HG03442 (cell line): ENCODE data around the gene PCDH15.

Experiments used
- ATAC-seq: cut with Tn5 transposase; IDR thresholded peaks from one replicate; pipeline ENCODE4 v1.9.1; 2021; ENCODE audit warnings: mild to moderate bottlenecking, moderate library complexity; ENCODE audit not compliant: unreplicated experiment

Gene PCDH15

DNA sequence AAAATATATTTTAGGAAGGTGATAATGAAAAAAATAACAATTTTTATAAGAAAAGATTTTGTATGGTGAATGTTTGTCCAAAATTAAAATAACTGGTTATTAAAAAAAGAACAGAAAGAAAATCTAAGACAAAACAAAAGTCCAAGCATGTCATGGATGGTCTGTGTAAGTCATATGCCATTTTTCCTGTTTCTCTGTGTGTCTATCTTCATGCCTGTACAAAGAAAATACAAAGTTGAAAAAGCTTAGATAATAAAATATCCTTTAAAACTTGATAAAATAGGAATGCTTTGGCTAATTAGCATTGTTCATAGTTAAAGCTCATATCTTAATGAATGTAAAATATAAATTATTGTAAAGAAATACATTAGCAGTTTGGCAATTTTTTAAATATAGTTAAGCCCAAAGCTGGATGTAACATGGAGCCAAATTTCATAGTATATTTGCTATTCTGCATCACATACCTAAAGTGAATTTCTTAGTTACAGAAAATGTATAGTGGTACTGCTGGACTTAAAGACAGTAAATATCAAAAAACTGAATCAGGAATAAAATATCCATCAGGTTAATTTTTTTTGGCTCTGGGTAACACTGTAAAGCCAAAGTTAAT is 661.1 kb downstream of the PCDH15 start:
- ATAC-seq, result no peak

DNA sequence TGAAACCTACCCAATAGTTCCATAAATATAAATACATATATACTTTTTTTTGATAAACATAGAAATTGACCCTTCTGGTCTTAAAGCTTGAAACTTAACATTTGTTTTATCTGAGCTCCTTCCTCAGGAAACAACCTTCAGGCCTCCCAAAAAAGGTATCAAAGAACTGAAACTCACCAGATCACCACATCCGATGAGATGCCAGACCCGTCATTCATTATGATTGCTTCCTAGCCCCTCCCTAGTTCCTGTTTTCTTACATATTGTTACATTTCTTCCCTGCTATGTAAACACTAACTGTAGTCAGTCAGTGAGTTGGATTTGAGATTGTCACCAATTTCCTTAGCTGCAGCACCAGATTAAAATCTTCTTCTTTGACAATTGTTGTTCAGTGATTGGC is 663.6 kb downstream of the PCDH15 start:
- no peak for ATAC-seq

DNA sequence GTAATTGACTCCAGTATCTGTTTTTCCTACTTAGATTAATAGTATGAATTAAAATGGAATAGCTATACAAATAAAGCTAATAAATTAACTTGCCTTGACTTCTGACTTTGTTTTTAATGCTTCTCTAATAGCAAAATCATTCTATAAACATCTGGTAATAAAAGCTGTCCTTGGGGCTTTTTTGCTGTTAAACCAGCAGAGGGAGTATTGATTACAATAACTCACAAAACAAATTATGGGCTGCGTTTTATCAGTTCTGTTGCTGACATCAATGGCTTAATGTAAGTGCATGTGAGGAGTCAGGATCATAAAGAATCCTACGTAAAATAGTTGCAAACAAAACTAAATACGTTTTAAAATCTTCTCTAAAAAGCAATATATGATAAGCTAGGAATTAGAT is 667.8 kb downstream of the PCDH15 start:
- no peak for ATAC-seq

DNA sequence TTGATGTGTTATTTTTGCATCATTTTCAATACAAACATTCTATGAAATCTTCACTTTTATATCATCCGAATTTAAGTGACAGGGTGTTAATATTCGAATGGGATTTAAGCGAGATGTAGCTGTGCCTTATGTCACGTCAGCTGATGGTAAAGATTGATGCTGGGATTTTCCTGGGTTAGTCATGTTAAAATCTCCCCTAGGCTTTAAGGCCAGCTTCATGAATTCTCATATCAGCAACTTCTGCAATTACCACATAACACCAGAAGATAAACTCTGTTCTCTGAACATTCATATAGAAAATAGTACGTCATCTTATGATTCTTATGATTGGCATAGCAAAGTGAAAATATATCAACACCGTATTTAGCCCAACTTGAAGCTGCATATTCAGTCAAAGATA is 669.2 kb downstream of the PCDH15 start:
- ATAC-seq, result no peak

DNA sequence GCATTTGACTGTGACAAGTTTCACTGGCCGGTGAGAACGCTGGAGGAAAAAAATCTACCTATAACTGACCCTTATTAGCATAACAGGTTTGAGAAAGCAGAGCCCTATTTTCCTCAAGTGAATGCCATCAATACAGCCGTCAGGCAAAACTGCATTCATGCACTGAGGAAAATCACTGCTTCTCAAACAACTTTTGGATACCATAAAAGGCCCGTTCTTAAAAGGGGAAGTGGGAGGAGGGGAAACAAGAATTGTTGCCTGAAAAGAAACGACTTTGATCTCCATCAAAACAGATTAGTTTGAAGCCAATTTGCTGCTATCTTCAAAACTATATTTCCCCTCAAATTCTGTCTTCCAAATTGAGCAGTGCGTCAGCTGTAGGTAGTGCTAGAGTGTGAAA is 670.6 kb downstream of the PCDH15 start:
- no peak for ATAC-seq

DNA sequence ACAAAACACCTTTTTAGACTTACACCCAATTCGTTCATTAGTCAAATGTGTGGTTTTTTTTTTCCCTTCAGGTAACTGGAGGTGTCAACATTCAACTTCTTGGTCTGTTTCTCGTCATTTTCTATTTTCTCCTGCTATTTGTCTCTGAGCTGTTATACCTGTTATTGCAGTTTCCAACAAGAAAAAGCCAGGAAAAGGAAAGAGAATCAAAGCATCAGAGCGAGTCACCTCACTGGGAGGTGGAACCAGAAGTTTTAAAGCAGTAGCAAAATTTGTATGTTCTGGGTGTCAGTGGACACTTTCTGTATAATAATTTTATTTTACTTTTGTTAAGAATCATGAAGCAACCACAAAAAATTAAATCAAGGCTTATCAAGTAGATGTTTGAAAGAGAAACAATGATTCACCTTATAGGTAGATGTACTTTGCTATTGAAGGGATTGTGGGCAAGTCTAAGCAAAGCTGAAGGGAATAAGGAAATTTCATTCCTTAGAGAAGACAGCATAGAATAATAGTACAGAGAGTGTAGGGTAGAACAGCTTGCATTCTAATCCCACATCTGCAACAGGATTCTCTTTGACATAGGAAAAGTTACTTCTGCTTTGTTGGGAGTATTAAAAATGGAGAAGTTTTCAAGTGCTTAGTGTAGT is 675.8 kb downstream of the PCDH15 start:
- ATAC-seq, result no peak

DNA sequence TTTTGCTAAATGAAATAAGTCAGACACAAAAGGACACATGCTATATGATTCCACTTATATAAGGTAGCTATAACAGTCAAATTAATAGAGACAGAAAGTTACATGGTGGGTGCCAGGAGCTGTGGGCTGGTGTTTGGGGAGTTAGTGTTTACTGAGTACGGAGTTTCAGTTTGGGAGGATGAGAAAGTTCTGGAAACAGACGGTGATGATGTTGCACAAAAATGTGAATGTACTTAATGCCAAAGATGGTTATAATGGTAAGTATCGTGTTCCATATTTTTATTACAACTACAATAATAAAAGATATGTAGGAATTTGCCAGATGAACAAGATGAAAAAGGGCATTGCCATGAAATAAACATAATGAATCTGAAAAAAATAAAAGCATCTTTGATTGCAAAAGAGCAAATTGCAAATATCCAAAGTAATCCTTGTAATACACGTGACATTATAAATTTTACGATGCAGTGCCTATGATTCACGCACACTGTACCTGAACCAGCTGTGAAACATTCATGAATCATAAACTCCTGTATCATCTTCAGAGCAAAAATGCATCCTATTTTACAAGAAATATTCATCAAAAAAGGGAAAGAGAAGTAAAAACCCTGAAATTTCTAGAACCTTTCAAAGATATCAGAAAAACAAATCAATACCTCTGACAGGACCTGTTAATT is 676.7 kb downstream of the PCDH15 start:
- ATAC-seq, result no peak

DNA sequence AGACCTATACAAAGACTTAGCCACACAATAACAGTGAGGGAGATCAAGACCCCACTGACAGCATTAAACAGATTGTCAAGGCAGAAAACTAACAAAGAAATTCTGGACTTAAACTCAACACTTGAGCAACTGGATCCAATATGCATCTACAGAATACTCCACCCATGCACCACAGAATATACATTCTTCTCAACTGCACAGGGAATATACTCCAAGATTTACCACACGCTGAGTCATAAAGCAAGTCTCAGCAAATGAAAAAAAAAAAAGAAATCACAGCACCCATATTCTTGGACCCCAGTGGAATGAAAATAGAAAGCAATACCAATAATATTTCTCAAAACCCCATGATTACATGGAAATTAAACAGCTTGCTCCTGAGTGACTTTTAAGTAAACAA is 680.2 kb downstream of the PCDH15 start:
- no peak for ATAC-seq

DNA sequence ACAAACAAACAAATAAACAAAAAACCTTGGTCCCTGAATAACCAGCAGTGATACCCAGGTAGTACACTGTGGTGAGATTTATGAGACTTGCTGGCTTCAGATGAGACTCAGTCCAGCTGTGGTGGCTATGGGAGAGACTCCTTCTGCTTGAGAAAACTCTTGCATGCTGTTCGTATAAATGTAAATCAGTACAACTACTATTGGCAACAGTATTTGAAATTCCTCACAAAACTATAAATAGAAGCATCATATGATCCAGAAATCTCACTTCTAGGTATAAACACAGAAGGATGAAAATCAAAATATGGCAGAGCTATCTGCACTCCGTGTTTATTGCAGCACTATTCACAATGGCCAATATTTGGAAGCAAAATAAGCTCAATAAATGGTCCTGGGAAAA is 692.1 kb downstream of the PCDH15 start:
- no peak for ATAC-seq

DNA sequence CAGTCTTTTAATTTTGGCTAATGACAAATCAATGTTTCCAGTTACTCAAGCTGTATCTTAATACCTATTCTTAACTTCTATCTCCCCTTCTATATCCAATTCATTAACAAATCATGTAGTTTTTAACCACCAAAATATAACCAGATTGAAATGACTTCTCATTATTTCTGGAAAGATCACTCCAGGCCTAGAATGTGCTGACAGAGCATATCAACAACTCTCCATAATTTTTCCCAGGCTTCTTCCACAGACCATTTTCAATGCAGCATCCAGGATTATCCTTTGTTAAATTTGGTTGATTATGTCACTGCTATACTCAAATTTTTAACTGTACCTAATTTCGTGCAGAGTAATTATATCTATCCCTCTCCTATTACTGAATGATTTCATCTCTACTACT is 704.1 kb downstream of the PCDH15 start:
- no peak for ATAC-seq

DNA sequence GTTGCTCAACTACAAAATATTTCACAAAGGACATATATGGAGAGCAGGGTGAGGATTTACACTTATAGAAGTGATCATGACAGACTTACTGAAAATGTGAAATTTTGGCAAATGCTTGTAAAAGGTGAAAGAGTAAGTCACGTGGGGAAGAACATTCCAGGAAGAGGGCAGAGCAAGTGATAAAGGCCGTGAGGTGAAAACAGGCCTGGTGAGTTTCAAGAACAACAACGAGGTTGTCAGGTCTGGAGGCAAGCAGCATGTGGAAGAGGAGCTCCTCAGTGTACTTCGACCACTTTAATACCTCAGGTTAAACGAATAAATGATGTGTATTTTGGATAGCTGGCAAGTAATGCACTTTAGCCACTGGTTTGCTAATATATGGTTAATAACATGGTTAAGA is 706.7 kb downstream of the PCDH15 start:
- ATAC-seq, result no peak

DNA sequence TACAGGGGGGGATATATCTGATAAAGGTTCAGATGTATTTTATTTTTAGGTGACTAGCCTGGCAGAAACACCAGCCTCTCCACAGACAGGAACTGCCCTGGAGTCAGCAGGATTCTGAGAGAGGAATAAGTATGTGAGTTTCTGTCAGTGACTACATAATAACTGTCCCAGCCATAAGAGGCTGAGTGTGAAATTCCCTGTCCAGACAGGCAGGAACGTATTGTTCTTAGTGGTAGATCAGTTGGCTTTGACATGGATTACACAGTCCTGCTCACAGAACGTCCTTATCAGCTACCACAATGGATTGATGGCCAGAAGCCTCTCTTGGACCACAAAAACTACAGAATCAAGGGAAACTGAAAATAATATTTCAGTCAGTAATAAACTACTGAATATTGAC is 709.8 kb downstream of the PCDH15 start:
- no peak for ATAC-seq

DNA sequence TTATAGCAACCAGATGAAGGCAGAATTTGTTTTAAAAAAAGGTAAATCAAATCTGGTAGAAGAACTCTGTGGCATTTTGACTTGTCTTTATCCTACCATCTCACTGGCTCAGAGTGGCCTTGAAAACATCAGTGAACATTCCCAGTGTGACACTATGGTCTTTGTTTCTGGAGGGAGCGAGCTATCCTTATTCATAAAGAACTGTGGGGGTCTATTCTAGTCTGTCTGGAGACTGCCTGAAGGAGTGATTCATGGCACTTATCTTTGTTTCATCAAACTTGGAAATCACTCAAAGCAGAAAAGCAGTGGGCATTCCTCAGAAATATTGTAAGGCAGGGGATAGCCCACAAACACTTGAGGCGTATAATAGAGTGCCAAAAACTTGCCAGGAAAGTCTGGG is 719.1 kb downstream of the PCDH15 start:
- no peak for ATAC-seq

DNA sequence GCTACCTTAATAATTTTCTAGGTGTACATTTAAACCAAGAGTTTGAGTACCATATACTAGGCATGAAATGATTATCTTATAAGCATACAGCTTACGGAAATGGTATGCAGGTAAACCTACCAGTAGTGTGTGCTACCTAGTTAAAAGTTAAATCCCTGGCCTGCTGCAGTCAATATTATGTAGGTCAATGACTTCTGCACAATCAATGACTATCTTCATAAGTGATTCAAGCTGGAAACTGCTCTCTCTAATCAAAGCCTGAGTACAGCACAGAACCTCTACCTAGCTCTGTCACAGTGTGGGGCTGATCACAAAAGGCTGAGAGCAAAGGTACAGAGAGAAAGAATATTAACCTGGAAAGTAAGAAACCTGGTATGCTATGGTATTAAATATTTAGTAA is 733.7 kb downstream of the PCDH15 start:
- no peak for ATAC-seq

DNA sequence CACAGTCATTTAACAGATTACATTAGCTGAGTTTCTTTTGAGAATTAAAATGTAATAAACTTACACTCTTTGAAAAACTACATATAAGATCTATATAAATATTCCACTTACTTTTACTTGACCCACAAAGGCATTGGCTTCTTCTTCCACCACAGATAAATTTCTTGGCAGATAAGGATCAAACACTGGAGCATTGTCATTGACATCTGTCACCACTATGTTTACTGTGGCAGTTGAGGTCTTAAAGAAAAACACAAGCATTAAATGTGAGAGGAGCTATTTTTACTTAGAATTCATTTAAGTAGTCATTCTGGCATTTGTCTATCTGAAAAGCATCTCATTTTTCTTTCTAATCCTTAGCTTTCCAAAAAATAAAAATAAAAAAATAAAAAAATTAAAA is 734.4 kb downstream of the PCDH15 start:
- ATAC-seq, result no peak

DNA sequence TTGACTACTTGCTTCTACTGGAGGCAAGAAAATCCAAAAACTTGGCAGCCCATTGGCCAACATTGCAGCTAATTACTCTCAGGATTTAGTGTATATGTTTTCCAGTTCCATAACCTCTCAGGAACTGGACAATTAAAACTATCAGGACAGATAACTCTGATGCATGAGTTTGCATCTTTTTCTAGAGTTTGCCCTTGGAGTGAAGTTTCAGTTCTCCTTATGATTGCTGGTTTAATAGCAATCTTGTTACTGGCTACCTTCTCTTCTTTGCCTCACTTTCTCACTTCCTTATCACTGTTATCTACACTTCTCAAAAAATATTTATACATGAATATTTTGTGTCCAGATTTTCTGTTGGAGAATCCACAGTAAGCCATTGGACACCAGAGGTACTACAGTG is 735.9 kb downstream of the PCDH15 start:
- no peak for ATAC-seq

DNA sequence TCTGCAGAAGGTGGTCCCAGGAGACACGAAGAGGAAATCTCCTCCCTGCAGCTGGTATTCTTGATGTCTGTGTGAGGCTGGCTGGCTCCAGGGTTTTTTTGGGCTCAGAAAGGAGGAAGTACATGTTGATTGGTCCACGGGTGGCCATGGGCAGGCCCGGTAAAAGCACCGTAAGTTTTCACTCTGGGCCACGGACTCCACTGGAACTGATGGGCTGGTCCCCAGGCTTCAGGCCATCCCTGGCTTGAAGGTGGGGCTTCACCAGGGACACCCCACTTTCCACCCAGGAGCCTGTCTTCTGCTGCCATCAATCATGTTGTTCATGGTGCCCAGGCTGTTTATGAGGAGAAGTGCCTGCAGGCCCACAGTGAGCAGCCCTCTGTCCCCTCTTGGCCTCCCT is 736.8 kb downstream of the PCDH15 start:
- ATAC-seq, result no peak

DNA sequence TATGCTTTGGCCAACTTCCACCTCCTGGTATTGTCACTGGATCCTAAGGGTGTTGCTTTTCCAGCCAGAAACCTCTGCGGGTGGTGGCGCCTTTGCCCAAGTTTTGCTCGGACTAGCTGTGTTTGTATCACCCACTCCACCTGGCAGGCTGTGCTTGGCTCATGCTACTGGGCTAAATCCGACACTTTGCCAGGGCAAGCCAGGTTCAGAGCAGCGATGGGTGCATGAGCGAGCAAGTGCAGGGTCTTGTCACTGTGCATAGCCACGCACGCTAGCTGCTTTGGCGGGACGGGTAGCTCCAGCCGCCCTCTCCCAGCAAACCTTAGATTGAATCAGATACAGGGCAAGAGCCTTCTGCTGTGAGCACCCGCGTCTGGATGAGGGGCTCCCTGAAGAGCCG is 737.5 kb downstream of the PCDH15 start:
- no peak for ATAC-seq

DNA sequence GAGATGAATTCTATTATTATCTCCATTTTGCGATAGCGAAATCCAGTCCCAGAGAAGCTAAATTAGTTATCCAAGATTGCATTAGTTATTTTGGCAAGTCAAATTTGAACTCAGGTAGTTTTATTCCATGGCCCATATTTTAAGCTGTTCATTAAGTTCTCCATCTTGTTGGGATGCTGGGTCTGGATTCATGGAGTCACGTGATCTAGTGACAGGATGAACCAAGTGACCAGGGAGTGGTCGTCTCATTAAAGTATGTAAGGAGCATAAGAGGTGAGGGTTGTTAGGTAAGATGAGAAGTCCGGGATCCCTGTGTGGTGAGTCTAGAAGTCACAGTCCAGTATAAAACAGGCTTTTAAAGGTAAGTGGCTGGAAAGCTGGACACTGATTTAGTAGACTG is 740.5 kb downstream of the PCDH15 start:
- ATAC-seq, result no peak

DNA sequence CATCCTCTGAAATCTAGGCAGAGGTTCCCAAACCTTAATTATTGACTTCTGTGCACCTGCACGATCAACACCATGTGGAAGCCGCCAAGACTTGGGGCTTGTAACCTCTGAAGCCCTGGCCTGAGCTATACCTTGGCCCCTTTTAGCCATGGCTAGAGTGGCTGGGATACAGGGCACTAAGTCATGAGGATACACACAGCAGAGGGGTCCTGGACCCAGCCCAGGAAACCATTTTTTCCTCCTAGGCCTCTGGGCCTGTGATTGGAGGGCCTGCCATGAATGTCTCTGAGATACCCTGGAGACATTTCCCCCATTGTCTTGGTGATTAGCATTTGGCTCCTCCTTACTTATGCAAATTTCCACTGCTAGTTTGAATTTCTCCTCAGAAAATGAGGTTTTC is 743.7 kb downstream of the PCDH15 start:
- no peak for ATAC-seq

DNA sequence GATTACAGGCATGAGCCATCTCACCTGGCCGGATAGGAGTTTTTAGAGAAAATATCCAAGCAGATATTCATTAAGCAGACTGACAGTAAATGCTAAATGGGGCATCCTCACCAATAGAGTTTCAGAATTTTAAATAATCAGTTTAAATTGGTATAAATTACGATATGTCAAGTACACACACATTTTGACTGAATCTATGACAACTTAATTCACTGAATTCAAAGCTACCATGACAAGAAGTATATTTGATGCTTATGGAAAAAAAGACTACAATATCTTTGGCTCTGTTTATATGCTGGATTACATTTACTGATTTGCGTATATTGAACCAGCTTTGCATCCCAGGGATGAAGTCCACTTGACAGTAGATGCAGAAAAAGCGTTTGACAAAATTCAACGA is 774.7 kb downstream of the PCDH15 start:
- ATAC-seq, result no peak

DNA sequence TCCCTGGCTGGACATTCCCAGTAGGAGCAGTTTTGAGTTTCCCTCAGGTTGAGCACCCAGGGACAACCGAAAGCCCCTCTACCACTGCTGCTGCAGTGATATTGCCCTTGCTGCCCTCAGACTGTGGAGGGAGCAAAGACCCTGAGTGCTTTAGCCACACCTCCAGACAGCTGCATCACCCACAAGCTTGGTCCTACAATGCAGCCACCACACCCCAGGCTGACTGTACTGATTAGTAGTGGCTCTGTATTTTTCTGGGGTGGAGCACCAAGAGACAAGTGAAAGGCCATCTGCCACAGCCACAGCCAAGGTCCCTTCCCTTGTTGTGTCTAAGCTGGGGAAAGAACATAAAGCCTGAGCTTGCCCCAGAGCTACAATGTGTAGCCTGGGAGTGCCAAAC is 789.9 kb downstream of the PCDH15 start:
- ATAC-seq, result no peak
